ENCODE measurements around the gene PLXNA4.

The PLXNA4 gene

DNA sequence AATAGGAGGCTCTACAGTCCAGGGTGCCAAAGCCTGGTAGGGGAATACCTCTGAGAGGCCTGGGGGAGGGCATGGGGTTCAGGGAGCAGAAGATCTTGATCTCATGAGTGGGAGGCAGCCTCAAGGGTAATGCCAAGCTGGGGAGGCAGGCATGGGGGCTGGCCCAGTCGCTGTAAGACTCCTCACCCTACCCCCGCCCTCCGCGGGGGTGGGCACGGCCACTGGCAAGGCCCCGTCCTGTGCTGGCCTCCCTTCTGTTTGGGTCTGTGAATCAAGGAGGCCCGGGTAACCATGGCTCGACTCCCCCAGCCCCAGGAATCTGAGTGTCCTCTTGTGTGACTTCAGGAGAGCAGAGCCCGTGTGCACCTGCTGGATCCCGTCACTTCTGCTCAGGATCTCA, 473.9 kb downstream of the PLXNA4 start:
- DNase-seq (ENCODE audit: low read depth in 2 of 3, low spot score in 1 of 3) = no peak

DNA sequence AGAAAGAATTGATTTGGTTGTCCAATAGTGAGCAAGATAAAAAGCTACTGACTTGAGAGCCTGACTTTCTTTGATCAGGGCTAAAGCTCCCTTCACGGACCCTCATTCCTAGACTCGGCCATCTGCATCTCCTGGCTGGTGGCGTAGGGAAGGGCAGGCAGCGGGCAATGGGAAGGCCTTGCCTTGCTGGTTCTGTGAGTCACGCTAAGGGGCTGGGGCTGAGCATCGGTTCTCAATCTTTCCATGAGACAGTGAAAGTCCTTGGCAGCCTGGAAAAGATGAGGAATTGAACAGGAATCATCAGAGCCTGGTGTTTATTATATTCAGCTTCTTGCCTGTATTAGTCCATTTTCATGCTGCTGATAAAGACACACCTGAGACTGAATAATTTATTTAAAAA, 475.3 kb downstream of the PLXNA4 start:
- DNase-seq (ENCODE audit: low read depth in 2 of 3, low spot score in 1 of 3) = no peak

DNA sequence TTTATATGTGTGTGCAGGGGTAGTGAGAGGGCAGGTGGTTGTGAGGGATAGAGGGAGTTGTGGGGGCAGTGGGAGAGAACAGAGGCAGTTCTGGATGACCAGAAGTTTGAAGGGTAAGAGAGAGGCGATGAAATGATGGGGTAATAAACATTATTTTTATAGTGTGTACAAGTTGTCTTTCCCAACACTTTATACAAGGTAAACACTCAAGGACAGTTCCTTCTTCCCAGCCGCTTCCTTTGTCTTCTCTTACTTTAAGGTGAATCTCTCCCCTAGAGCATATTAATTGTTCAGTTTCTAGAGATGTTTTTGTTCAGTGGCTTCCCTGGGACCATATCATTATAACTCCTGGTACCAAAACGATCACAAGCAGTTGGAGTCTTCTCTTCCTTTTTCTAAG, 475.8 kb downstream of the PLXNA4 start:
- no peak for DNase-seq (ENCODE audit: low read depth in 2 of 3, low spot score in 1 of 3)

DNA sequence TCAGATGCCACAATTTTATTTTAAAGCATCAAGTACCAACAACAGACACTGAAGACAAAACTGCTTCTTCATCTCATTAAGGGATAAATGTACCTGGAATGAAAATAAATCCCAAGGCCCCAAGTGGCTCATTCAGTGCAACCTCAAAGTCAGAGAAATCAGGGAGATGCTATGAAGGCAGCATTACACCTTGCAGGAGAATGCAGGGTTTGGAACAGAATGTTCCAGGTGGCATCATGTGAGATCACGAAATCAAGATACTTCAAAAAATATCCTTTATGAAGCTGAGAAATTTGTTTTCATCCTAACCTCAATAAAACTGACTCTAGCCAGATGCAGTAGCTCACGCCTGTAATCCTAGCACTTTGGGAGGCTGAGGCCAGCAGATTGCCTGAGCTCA, 477.1 kb downstream of the PLXNA4 start:
- no peak for DNase-seq (ENCODE audit: low read depth in 2 of 3, low spot score in 1 of 3)

DNA sequence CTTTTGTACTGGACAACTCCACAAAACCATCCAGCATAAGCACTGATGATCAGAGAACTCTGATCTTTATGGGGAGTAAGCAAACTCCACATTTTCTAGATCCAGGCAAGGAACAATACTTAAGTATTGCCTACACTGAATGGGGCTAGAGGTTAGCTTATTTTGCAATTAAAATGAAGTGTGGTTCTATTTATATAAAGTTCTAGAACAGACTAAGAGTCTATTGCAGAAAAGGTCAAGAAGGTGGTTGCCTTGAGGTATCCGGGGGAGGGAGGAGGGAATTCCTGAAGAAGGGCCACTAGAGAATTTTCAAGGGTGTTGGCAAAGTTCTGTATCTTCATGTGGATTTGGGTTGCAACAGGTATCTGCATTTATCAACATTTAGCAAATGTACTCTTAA, 477.9 kb downstream of the PLXNA4 start:
- no peak for DNase-seq (ENCODE audit: low read depth in 2 of 3, low spot score in 1 of 3)

DNA sequence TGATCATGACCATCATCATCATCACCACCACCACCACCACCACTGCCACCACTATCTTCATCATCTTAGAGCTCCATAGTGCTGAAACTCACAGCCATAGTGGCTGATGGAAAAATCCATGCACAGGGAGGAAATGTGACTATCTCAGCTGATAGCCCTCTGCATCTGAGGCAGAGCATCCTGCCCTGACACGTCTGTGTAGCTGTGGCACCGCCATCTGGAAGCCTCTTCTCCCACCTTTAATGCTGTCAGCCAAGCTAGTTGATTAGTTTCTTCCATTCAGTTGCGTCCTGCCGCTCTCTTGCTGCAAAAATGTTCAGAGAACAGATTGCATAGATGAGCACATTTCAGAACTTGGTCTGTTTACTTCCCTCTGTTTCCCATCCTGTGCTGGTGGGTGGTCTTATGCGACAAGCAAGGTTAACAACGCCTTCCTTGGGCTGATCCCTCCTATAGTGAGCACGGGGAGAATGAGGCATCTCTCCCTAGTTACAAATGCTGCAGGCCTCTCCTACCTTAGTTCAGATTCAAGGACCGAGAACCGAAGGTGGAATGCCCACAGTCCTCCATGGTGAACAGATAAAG, 478.6 kb downstream of the PLXNA4 start:
- no peak for DNase-seq (ENCODE audit: low read depth in 2 of 3, low spot score in 1 of 3)

DNA sequence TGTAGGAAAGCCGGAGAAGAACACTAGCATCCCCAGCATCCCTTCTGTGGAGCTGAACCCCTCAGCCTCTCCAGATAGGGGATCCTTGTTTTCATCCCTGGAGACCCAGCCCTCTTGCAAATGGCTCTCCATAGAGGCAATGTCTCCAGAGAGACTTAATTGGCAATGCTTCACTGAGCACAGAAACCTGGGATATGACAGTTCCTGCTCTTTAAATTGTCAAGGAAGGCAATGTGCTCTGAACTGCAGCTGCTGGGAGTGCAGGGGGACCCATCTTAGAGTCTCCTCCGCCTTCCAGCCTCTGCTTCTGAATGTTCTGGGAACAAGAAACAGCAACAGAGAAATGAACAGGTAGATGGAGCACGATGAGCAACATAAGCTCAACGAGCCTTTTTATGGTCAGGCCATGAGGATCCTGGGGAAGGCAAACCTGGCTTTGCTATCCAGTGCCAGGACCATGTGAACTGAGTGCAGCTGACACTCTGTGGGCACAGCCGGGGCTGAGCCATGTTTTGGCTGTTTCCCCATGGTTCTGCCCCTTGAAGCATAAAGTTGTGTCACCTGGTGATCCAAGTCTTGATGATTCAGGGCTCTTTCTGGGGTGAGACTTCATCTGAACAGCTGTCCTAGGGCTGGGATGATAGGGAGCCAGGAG, 481.0 kb downstream of the PLXNA4 start:
- DNase-seq (ENCODE audit: low read depth in 2 of 3, low spot score in 1 of 3) = no peak

DNA sequence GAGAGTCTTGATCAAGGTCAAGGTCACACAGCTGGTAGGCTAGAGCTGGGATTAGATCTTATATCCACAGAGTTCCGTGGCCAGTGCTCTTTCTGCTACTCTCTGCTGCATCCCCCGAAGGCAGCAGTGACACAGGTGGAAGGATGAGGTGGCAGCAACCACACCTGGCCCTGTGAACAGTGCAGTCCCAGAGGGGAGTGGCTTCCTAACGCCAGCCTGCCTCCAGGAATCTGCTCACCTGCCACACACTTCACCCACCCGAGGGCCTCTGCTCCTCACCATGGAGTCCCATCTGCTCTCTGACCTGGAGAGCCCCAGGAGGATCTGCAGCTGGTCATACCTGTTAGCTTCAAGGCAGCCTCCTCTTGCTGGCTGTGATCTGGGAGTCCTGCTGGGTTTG, 484.2 kb downstream of the PLXNA4 start:
- no peak for DNase-seq (ENCODE audit: low read depth in 2 of 3, low spot score in 1 of 3)

DNA sequence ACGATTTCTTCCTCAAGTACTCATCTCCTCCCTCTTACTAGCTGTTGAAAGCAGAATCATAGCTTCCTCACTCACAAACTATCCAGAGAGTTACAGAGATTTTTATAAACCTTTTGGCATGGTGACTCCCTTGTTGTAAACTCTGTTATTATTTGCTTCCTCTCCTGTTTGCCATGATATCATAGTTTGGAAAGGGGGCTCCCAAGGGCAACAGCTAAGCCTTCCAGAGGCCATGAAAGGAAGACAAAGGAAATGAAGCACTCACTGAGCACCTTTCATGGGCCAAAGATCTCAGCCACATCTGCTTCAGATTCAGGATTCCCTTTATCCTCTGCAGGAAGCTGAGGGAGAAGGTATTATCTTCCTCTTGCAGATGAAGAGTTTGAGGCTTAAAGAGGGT, 484.6 kb downstream of the PLXNA4 start:
- no peak for DNase-seq (ENCODE audit: low read depth in 2 of 3, low spot score in 1 of 3)

DNA sequence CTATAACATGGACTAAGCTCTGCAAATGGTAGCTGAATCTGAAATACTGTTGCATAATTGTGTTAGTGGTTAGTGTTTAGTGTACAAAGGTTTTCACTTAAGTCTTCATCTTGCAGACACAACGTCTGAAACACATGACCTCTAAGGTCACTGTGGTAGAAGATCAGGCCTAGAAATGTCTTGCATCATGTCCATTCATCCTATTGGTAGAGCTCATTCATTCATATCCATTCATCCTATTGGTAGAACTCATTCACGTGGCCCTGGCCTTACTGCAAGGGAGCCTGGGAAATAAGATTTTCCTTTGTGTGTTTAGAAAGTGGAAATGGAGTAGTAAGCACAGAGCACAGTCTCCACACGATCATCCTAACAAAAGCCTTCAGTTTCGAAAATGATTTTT, 485.8 kb downstream of the PLXNA4 start:
- no peak for DNase-seq (ENCODE audit: low read depth in 2 of 3, low spot score in 1 of 3)

DNA sequence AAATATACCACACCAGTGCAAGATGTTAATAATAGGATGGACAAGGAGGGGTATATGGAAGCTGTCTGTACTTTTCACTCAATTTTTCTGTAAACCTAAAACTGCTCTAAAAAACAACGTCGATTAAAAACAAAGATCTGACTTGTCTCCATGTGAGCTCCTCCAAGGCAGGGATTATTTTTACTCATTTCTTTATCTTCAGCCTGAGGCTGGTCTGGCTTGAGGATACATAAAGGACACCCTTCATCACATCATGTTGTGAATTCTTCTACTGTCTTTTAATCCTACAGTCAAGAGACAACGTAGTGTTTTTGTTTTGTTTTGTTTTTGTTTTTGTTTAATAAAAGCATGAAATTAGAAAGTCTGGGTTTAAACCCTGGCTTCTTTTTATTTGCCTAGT, 486.9 kb downstream of the PLXNA4 start:
- no peak for DNase-seq (ENCODE audit: low read depth in 2 of 3, low spot score in 1 of 3)

DNA sequence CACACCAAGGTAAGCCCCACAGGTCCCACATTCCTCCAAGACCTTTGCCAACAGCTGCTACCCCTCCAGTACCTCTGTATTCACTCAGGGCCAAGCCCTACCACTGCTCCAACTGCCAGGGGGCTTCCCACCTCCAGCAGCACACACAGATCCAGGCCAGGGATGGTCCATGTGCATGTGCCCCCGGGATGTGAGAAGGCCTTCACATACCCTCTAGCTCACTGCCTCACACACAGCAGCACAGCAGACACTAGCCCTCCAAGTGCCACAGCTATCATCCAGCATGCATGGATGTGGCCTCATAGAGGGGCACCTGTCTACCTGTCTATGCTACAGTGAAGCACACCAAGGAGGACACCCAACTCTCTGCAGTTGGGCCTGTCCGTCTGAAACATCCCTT, 488.8 kb downstream of the PLXNA4 start:
- no peak for DNase-seq (ENCODE audit: low read depth in 2 of 3, low spot score in 1 of 3)

DNA sequence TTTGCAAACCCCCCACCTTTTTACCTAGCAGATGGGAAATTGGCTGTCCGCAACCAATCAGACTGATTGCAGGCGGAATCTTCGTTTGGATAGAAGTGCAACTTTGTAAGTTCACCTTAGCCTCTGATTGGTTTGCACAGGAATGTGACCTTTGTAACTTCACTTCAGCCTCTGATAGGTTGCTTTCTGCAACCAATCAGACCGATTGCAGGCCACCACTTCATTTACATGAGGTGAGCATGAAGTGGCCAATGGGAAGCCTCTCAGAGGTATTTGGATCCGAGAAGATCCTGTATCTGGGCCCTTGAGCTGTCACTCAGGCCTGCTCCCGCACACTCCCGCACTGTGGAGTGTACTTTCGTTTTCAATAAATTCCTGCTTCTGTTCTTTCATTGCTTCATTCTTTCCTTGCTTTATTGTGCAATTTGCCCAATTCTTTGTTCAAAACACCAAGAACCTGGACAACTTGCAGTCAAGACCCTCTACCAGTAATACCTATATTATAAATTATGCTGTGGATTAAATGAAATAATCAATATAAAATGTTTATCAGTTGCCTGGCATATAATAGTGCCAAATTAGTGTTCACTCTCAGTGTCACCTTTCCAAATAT, 491.4 kb downstream of the PLXNA4 start:
- no peak for DNase-seq (ENCODE audit: low read depth in 2 of 3, low spot score in 1 of 3)

DNA sequence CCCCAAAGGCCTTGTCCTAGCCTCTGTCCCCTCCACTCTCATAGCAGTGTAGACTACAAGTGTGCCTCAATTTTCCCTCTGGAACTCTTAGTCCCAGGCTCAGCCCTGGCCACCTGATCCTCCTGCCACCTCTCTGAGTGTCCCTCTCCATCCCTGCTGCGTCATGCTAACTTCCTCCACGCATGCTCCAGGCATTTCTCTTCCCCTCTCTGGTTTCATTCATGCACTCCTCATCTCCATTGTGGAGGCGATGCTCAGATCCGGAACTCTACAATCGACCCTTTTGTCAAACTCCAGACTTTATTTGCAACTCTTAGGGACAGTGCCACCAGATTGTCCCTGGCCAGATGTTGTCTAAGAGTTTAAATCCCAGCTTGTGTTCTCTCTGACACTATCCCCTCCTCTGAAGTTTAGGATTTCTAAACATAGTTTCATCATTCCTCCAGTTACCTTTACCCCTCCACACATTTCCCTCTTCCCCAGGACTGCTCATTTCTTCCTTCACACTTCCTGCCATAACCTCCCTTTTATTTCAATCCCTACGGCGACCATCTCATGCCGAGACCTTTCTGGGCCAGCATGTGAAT, 492.6 kb downstream of the PLXNA4 start:
- no peak for DNase-seq (ENCODE audit: low read depth in 2 of 3, low spot score in 1 of 3)

DNA sequence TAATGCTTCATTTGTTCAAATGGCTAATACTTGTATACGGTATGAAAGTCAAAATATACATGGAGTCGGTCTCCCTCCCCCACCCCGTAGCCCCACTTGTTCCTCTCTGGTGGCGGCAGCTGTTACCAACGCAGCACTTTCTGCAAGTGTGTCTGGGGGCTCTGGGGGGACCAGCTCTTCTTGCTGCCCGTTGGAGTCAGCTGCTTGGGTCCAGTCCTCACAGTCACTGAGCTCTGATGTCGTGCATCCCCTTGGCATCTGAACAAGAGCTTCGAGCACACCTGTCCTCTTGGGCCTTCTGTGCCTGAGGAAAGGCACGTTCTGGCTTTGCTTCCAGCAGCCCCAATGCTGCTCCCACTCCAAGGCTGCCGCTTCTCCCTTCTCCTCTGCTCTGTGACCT, 493.1 kb downstream of the PLXNA4 start:
- no peak for DNase-seq (ENCODE audit: low read depth in 2 of 3, low spot score in 1 of 3)

DNA sequence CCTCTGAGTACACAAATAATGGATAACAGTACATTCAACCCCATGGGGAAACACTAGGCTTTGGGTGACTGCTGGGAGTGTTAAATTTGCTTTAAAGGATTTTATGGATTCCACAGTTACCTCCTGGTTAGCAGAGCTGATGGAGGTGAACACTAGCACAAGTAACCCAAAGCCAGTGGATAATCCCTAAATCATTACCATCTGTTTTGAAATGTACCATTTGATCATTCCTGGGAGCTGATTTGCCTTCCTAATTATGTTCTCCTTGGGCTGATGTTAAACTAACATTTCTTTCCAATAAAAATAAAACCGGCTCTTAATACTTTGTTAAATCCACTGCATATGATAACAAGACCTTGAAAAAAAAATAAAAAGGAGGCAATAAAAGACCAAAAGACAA, 493.9 kb downstream of the PLXNA4 start:
- no peak for DNase-seq (ENCODE audit: low read depth in 2 of 3, low spot score in 1 of 3)

DNA sequence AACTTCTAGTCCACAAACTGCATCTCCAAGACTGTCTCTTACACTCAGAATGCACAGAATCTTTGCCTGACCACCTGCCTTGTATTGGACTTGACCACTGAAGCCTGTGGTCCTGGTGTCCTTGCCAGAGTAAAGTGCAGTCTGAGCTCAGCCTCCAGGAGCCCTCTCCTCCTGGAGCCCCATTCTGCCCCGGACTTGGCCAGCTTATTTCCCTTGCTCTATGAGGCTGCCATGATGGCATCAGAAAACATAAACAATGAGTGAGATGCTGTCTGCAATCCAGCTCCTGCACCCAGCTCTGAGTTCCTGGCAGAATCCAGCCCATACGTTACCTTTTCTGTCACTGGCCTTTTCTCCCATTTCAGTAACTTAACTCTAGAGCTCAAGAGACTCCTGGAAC, 494.6 kb downstream of the PLXNA4 start:
- no peak for DNase-seq (ENCODE audit: low read depth in 2 of 3, low spot score in 1 of 3)

DNA sequence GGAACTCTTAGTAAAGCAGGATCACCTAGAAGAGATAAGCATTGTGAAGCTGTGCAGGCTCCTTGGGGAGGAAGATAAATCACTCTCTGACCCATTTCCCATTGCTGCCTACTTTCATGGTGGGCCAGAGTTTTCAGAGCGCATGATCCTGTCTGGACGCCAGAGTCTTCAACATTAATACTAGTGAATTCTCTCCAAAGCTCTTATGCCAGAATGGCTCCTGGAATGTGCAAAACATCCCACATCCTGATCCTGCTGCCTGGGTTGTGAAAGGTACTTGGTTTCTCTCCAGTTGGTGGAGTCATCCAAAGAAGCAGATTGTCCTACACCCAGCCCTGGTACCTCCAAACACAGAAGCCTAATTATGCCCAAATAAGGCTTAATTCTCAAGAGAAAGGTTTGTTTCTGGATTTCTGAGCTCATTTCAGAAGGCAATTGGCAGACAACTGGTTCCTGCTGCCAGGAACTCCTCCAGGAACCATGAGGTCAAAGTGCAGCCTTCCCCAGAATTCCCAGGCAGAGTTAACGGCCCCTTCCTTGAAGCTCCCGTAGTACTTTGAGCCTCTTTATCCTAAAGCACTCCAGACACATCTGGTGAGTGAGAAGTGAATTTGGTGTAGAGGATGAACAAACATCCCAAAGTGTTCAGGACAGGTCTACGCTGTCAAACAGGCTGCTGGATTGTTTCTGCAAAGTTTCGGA, 495.2 kb downstream of the PLXNA4 start:
- no peak for DNase-seq (ENCODE audit: low read depth in 2 of 3, low spot score in 1 of 3)

DNA sequence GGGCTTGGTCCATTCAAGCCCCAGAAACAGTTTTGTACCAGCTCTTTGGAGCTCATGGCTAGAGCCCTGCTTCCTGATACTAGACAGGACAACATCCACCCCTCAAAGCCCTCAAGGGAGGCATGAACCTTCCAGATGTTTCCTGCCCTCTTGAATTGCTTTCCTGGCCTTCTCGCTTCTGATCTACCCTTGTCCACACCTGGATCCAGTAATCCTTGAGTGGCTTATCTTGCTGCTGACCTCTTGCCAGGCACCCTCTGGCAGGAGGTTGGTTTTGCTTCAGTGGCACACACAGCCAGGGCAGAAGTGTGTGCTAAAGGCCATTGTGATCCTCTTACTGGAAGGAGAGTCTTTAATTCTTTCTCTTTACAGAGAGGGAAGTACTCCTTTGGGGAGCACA, 495.8 kb downstream of the PLXNA4 start:
- DNase-seq (ENCODE audit: low read depth in 2 of 3, low spot score in 1 of 3) = no peak

DNA sequence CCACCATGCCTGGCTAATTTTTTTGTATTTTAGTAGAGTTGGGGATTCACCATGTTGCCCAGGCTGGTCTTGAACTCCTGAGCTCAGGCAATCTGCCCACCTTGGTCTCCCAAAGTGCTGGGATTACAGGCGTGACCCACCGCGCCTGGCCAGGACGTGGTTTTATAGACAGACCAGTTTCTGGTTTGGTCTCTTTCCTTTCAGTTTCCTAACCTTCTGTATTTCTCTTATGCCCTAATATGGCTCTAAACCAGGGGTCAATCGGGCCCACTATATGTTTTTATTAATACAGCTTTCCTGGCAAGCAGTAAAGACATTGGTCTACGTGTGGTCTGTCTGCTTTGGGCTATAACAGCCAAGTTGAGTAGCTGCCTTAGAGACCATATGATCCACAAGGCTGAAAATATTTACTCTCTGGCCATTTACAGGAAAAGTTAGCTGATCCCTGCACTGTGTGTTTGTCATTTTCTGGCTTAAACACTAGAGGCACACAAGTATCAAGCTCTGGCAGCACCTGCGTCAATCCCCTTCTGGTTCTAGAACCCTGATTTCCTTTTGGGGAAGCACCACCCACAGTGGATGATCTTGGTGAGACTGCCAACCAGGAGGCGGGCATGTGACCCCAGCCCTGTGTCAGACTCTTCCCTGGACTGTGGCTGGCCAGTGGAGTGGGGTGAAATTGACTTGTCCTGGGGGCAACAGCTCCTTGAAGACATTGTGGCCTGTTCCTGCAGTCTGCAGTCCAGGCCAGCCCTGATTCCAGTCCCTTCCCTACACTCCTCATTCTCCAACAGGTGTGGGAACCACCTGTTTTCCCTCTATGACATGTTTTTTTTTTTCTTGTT, 497.2 kb downstream of the PLXNA4 start:
- no peak for DNase-seq (ENCODE audit: low read depth in 2 of 3, low spot score in 1 of 3)
